Skin of body (tissue), 2 donors: ENCODE results near the gene FREM1. TPM values are rescaled to one million over a fixed set of nuclear protein-coding genes. Genes with fewer than 3 reads are reported as not detected.
"Not testable (repeated sequence)": the region's sequence is repeated elsewhere in the genome, so short reads cannot be mapped to it uniquely, and the experiment has no call there.

Experiments
- DNase-seq: peaks from one replicate; lab custom pipeline; 2025; lab: John Stamatoyannopoulos, UW
- total RNA-seq: library from RNA; depleted of rRNA; stranded (reverse); fragments of >200 nt; gene quantifications from one replicate; pipeline ENCODE4 v1.2.3, GENCODE V29; 2014

FREM1 gene
- total RNA-seq, result 30.9 TPM

DNA sequence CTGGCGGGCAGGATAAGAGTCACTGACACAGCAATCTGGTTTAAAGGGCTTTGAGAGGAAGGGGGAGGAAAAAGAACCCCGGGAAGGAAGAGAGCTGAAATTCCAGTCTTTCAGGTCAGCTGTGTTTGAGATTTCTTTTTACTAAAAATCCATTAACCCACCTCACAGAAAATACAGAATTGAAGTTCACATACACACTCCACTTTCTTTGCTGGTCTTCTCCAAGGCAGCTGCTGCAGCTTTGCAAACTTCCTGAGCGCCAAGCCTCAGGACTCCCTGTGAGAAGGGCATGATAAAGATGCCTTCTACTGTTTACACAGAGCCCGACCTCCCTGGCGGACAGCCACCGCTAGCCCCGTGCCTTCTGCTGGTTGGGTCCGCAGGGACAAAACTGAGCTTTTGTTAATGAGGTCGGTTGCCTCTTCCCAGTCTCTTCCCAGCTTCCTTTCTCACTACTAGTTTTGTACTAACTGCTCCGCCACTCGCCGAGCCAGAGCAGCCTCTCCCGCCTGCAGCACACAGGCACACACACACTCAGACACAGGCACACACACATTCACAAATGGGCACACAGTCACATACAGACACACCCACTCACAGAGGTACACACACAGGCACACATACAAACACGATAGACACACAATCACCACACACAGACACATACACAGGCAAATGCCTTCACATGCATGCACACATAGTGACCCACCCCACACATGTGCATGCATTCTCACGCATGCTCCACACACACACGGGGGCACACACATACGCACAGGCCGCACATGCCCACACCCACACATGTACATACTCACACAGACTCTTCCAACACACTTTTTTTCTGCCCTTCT is at the start of gene FREM1:
TSS of gene FREM1 (minus strand) at position 468 of the 845 bp plus-strand sequence. CDS start 41,451 bp downstream, outside the sequence.
- DNase-seq, result peak; percentile 76

GRCh38 chr9:14958989-14959388 is 48.8 kb upstream of the FREM1 start:
- no peak for DNase-seq

DNA sequence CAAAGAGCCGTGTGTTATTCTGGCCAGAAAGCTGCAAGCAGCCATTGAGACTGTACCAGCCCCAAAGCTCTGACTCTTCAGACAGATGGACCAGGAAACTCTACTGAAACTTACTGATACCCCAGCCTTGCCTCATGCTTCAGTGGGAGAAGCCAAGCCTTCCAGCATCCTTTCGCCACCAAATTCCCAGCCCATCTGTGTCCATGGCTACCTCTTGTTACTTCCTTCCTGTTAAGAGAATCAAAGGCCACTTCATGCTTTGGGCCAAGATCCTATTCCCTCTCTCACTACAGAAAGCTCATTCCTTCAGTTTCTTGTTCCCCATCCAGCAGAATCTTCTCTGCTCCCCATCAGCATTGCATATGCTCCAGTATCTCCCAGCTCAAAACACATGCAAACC is 46.9 kb upstream of the FREM1 start:
- peak; percentile 25 for DNase-seq

GRCh38 chr9:14956208-14956607 is 46.0 kb upstream of the FREM1 start:
- DNase-seq, result peak; percentile 73

GRCh38 chr9:14945351-14945750 is 35.1 kb upstream of the FREM1 start:
- DNase-seq, result no peak

GRCh38 chr9:14941501-14942405 is 31.5 kb upstream of the FREM1 start:
- DNase-seq, result peak; percentile 78

DNA sequence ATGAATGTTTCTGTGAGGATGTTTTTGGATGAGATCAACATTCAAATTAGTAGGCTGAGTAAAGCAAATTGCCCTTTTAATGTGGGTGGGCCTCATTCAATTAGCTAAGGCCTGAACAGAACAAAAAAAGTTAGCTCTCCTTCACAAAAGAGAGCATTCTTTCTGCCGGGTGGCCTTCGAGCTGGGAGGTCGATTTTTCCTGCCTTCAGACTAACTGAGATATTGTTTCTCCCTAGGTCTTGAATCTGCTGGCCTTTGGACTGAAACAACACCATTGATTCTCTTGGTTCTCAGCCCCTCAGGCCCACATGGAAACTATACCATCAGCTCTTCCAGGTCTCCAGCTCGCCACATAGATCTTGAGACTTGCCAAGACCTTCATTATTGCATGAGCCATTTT is 29.1 kb upstream of the FREM1 start:
- DNase-seq, result no peak

DNA sequence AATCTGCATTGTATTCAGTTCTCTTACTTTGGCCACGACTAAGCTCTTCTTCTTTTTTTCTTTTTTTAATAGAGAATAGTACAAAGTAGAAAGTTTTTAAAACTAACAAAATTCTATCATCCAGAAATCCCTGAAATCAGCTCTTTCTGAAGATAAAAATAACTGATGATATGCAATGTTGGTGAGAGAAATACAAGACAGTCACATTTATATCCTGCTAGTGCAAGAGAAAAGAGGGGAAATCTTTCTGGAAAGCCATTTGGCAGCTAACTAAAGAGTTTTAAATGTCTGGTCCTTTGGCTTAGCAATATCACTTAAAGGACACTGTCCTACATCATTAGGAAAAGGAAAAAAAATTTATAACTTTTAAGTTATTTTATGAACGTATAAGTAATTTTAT is 27.0 kb upstream of the FREM1 start:
- no peak for DNase-seq

DNA sequence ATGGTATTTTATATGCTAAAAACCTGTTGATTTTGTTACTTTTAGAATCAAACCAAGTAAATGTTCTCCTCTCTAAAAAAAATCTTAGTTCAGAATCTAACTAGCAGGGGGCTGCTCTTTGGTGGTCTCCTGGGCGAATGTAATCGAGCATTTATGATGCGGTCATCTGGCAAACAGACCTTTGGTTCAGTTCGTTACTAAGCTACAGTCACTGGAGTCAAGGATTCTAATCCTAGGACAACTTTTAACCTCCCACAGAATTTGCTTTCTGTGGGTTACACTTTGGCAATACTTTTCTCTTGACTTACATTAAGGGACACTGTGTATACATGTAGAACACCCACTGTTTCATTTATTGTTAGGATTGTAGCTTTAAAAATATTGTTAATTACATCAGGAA is 26.3 kb upstream of the FREM1 start:
- DNase-seq, result peak; percentile 16

GRCh38 chr9:14935964-14936363 is 25.7 kb upstream of the FREM1 start:
- DNase-seq, result no peak

GRCh38 chr9:14935106-14935751 is 25.0 kb upstream of the FREM1 start:
- peak; percentile 39 for DNase-seq

GRCh38 chr9:14932641-14933040 is 22.4 kb upstream of the FREM1 start:
- DNase-seq, result peak; percentile 46

- peak; percentile 97 for DNase-seq
These were observed 22.0 kb upstream of the FREM1 start for GRCh38 chr9:14932231-14932630.

GRCh38 chr9:14926941-14927624 is 16.9 kb upstream of the FREM1 start:
- DNase-seq, result no peak

DNA sequence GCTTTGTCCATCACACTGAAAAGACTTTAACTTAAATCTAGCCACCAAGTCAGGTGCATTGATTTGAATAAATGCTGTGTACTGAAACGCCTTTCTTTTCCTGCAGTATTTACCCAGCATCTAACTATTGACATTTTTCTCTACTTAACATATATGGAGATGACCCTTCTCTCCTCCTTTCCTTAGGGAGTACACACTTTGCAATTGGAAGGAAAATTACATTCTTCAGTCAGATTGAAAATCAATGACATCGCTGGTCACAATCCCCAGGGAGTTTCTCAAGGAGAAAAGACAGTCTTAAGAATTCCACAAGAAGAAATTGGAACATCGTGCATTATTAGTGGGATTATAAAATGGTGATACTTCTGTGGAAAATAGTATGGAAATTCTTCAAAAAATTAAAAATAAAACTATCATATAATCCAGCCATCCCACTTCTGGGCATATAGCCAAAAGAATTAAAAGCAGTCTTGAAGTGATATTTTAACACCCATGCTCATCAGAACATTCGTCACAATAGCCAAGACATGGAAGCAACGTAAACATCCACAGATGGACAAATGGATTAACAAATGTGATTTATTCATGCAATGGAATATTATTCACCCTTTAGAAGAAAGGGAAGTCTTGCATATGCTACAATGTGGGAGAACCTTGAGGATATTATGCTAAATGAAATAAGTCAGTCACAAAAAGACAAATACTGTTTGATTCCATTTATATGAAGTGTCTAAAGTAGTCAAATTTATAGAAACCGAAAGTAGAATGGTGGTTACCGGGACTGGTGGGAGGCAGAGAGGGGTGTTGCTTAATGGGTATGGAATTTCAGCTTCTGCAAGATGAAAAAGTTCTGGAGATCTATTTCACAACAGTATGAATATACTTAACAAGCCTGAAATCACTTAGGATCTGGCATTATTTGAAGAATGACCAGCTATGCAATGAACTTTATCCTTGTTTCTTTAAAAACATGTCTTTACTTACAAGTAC is 14.3 kb upstream of the FREM1 start:
- DNase-seq, result peak; percentile 90

DNA sequence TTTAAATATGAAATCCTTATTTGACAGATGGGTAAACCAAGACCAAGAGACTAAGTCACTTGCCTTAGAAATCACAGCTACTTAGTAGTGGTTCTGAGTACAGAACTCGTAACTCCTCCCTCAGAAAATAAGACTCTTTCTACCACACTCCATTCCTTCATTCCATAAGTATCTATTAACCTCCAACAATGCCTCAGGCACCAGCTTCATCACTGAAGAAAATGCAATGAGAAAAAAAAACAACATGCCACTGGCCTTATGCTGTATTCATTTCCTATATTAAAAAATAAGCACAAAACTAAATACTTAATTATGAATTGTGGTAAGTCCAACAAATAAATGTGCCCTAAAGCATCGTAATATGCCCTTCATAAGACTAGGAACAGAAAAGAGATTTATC is 13.5 kb upstream of the FREM1 start:
- no peak for DNase-seq

GRCh38 chr9:14920805-14921204 is 10.6 kb upstream of the FREM1 start:
- DNase-seq, result not testable (repeated sequence)

DNA sequence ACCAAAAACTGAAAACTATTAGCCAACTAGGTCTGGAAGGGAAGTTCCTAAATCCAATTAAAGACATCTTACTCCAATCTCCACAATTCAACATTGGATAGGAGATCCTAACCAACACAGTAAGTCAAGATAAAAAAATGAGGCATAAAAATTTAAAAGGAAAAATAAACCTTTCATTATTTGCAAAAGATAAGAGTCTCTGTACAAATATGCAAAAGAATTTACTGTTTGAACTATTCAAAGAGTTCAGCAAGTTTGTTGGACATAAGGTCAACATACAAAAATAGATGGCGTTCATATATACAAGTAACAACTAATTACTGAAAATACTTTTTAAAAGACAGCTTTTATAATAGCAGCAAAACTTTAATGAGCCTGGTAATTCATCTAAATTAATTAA is 3.1 kb upstream of the FREM1 start:
- no peak for DNase-seq

- DNase-seq, result no peak
These were observed 2.6 kb upstream of the FREM1 start for GRCh38 chr9:14912859-14913258.

- no peak for DNase-seq
These were observed 818 bp upstream of the FREM1 start for GRCh38 chr9:14911046-14911445.
